Central memory CD8-positive, alpha-beta T cell (primary cell): ENCODE data around the gene PLCG1.
A peak's percentile ranks its signal among the peaks of the same experiment; 100 is the strongest.
"Not testable (repeated sequence)": the region's sequence is repeated elsewhere in the genome, so short reads cannot be mapped to it uniquely, and the experiment has no call there.

Source experiments
- ATAC-seq: fragments of 150-1000 bp; cut with Tn5 transposase; replicated peaks from 2 replicates; pipeline ENCODE4 v1.10.0; 2022; ENCODE audit warnings: mild to moderate bottlenecking, moderate FRiP score, moderate number of reproducible peaks; ENCODE audit not compliant: poor library complexity, severe bottlenecking; ENCODE audit errors: extremely low read depth
- DNase-seq, 2 donors: peaks; one replicate each; pipeline ENCODE4 v3.0.0; 2021; ENCODE audit warnings: low spot score in 2 of 2
- H3K27ac Mint-ChIP-seq: one replicate; pipeline ENCODE4 v1.8.0; 2022; ENCODE audit warnings: low read depth, mild to moderate bottlenecking, moderate library complexity, mixed read lengths
- H3K27me3 Mint-ChIP-seq: one replicate; pipeline ENCODE4 v1.8.0; 2022; ENCODE audit warnings: mixed read lengths
- H3K36me3 Mint-ChIP-seq: one replicate; pipeline ENCODE4 v1.8.0; 2022; ENCODE audit warnings: mild to moderate bottlenecking, moderate library complexity, mixed read lengths; ENCODE audit not compliant: insufficient read depth
- H3K4me1 Mint-ChIP-seq: one replicate; pipeline ENCODE4 v1.8.0; 2022; ENCODE audit warnings: mixed read lengths
- H3K4me3 Mint-ChIP-seq: one replicate; pipeline ENCODE4 v1.8.0; 2022; ENCODE audit warnings: mild to moderate bottlenecking, moderate library complexity, mixed read lengths
- H3K9me3 Mint-ChIP-seq: one replicate; pipeline ENCODE4 v1.8.0; 2022; ENCODE audit warnings: mixed read lengths

The PLCG1 gene

DNA sequence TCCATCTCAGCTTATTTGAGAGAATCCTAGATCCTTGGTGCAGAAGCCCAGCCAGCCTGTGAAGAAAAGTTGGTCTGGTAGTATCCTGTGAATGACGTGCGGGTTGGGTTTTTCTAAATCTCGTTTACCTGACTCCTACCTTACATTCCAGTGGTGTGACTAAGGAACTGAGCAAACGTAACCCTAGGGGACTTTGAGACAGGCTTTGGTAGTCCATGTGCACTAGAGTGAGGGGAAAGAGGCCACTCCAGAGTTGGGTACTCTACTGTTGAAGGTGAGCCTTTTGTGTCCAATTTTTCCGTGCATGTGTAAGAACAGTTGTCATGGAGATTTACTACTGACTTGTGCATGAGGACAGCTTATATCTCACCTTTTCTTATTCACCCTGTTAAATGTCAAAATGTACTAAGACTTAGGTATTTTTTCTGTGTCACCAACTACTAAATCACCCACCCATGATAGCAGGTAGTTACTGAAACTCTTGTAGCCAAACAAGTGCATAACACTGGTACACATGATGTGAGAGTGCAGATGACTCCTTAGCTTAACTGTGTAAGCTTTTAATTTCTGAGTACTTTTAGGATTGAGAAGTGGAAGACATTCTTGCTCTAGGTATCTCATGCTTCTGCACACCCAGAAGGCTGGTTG is 26.3 kb upstream of the PLCG1 start:
- Mint-ChIP-seq H3K27ac (no peak overlapping the region), H3K4me3 (no peak overlapping the region), H3K9me3 (no peaks in the 10 kb centered on the region), H3K27me3 (no peaks in the 10 kb centered on the region), H3K4me1 (no peaks in the 10 kb centered on the region), H3K36me3 (peaks cover 46% of the 10 kb centered on the region)
- ATAC-seq, result no peak
- DNase-seq, result no peak

DNA sequence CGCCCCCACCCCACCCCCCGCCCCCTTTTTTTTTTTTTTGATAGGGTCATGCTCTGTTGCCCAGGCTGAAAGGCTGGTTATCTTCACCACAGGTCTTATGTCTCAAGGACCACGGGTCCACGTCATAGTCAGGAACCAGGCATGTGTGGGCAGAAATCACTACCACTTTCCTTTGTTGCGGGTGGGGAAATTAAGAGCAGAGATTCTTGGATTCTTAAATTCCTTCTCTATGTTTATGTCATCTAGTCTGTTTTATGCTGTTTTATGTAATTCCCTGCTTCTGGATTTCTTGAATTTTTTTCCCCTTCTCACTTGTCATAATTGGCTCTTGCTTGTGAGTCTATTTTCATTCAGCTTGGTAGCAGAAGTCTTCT is 25.8 kb upstream of the PLCG1 start:
- H3K4me1 Mint-ChIP-seq, result no peaks in the 10 kb centered on the region
- ATAC-seq, result no peak
- no peak for DNase-seq

DNA sequence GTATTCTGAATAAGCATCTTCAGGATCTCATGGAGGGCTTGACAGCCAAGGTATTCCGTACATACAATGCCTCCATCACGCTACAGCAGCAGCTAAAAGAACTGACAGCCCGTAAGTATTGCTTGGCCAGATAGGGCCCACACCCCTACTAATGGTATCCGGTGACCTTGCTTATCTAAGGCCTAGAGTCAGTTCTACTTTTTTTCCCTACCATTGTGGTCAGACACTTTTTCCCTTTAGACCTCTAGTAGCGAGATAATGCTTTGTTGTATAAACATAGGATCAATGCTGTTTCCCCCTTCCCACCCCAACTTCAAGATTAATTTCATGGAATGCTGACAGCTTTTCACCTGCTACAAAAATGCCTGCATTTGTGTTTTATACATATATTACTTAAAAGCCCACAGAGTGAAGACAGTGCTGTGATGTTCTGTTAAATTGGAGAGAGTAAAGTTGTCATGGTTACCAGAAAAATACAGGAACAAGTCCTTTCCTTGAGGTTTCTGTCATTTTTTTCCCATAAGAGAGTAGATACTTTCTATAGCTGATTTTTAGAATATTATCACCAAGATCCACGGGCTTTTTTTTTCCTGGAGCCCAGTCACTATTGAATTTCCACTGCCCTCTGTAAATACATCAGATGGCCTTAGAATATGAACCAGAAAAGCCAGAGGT is 20.9 kb upstream of the PLCG1 start:
- no peak for ATAC-seq

More for the DNA sequence above, 25.8 kb upstream of the PLCG1 start:
- peaks cover 51% of the 10 kb centered on the region for H3K36me3 Mint-ChIP-seq
- no peak overlapping the region for H3K27ac Mint-ChIP-seq
- no peak overlapping the region for H3K4me3 Mint-ChIP-seq
- no peaks in the 10 kb centered on the region for H3K27me3 Mint-ChIP-seq
- H3K9me3 Mint-ChIP-seq, result no peaks in the 10 kb centered on the region

DNA sequence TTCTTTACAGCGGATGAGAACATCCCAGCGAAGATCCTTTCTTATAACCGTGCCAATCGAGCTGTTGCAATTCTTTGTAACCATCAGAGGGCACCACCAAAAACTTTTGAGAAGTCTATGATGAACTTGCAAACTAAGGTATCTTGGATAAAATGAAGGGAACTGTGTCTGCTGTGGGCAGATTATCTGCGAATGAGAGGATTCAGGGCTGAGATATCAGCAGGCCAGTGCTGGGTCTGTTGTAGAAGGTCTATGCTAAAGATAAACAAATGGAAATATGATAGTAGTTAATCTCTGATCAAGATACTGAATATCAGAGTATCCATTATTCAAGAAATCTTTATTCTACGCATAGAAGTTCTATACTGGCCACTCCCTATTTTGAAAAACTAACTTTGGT is 19.2 kb upstream of the PLCG1 start:
- not testable (repeated sequence) for H3K27me3 Mint-ChIP-seq, H3K4me3 Mint-ChIP-seq, ATAC-seq, H3K4me1 Mint-ChIP-seq, H3K9me3 Mint-ChIP-seq, H3K27ac Mint-ChIP-seq, DNase-seq
- H3K36me3 Mint-ChIP-seq, result peaks cover 78% of the 10 kb centered on the region

More for the DNA sequence above, 20.9 kb upstream of the PLCG1 start:
- no peaks in the 10 kb centered on the region for H3K4me1 Mint-ChIP-seq
- peaks cover 72% of the 10 kb centered on the region for H3K36me3 Mint-ChIP-seq
- no peaks in the 10 kb centered on the region for H3K27me3 Mint-ChIP-seq
- no peaks in the 10 kb centered on the region for H3K9me3 Mint-ChIP-seq
- no peak overlapping the region for H3K4me3 Mint-ChIP-seq
- DNase-seq, result no peak
- no peak overlapping the region for H3K27ac Mint-ChIP-seq

DNA sequence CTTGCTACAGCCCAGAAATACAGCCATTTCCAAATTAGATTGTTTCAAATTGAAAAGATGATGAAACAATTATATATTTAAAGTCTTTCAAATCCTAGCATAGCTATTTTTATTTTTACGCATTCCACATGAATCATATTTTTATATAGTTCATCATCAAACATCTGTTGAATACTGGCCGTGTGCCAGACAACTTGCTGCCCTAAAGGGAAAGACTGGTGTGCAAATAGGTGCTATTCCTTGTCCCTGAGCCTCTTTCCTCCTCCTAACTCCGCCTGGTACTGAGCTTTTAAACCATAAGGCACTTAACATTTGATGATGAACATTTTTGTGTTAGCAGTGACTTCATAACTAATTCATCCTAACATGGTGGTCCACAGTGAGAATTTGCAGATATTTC is 18.7 kb upstream of the PLCG1 start:
- no peaks in the 10 kb centered on the region for H3K27me3 Mint-ChIP-seq
- H3K27ac Mint-ChIP-seq, result no peak overlapping the region
- no peak for DNase-seq
- H3K4me3 Mint-ChIP-seq, result no peak overlapping the region
- ATAC-seq, result no peak
- no peaks in the 10 kb centered on the region for H3K4me1 Mint-ChIP-seq
- no peaks in the 10 kb centered on the region for H3K9me3 Mint-ChIP-seq
- peaks cover 76% of the 10 kb centered on the region for H3K36me3 Mint-ChIP-seq

DNA sequence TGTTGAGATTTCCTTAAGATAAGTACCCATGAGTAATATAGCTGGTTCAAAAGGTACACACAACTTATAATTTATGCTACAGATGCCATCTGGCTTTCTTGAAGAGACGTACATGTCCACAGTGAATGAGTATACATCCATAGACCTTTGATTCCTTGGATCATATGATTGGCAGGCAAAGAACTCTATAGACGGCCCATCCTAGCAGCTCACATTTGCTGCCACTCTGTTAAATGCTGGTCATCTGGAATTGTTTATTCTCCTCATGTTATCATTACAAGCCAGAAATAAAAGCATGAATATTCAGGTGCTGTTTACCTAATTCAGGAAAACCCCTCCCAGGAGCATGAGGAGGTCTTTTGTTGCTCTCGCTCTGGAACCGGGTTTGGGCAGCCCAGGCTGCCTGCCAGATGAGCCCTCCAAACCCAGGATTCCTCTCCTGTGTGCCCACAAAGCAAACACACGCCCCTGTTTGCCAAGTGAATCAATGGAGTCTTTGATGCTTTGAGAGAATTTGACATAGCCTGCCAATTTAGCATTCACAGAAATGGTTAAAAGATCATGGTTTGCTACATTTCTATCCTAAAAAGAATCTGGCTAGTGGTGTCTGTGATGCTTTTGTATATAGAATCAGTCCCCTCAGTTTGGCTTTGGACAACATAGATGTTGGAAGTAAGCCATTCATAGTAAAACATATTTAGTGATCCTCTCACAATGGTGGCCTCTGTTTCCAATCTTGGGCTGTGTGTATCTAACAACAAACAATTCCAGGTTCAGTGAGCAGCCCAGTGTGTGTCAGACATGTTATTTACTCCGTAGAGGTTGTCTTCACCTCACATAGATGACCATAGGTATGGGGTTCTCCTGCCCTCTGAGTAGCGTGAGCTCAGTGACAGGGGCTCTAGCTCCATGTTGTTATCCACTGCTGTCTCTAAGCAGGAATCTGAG is 17.5 kb upstream of the PLCG1 start:
- H3K4me3 Mint-ChIP-seq, result no peak overlapping the region
- H3K4me1 Mint-ChIP-seq, result no peaks in the 10 kb centered on the region
- DNase-seq, result no peak
- H3K36me3 Mint-ChIP-seq, result peaks cover 75% of the 10 kb centered on the region
- no peak for ATAC-seq
- no peak overlapping the region for H3K27ac Mint-ChIP-seq
- no peaks in the 10 kb centered on the region for H3K9me3 Mint-ChIP-seq
- H3K27me3 Mint-ChIP-seq, result no peaks in the 10 kb centered on the region

DNA sequence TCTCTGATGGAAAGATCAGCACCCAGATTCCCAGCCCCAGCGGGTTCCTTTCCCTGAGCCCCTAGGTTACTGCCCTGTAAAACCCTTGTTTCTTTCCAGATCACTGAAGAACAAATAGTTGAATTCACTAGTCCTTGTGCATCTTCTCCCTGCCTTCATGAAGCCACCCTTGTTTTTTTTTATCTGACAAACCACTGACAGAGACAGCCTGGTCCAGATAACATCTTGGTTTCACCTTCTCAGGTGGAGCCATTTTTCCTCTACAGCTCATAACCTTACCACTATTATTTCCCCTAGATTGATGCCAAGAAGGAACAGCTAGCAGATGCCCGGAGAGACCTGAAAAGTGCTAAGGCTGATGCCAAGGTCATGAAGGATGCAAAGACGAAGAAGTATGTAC is 15.9 kb upstream of the PLCG1 start:
- H3K9me3 Mint-ChIP-seq, result no peaks in the 10 kb centered on the region
- DNase-seq, result no peak
- H3K27ac Mint-ChIP-seq, result no peak overlapping the region
- H3K36me3 Mint-ChIP-seq, result peaks cover 63% of the 10 kb centered on the region
- H3K27me3 Mint-ChIP-seq, result no peaks in the 10 kb centered on the region
- no peak for ATAC-seq
- H3K4me1 Mint-ChIP-seq, result no peaks in the 10 kb centered on the region
- no peak overlapping the region for H3K4me3 Mint-ChIP-seq

- DNase-seq, result no peak
- no peak for ATAC-seq
- Mint-ChIP-seq H3K9me3 (no peaks in the 10 kb centered on the region), H3K4me3 (no peak overlapping the region), H3K4me1 (no peaks in the 10 kb centered on the region), H3K36me3 (peaks cover 45% of the 10 kb centered on the region), H3K27me3 (no peaks in the 10 kb centered on the region), H3K27ac (no peak overlapping the region)
Observed at GRCh38 chr20:41123631-41124030, 13.7 kb upstream of the PLCG1 start.

DNA sequence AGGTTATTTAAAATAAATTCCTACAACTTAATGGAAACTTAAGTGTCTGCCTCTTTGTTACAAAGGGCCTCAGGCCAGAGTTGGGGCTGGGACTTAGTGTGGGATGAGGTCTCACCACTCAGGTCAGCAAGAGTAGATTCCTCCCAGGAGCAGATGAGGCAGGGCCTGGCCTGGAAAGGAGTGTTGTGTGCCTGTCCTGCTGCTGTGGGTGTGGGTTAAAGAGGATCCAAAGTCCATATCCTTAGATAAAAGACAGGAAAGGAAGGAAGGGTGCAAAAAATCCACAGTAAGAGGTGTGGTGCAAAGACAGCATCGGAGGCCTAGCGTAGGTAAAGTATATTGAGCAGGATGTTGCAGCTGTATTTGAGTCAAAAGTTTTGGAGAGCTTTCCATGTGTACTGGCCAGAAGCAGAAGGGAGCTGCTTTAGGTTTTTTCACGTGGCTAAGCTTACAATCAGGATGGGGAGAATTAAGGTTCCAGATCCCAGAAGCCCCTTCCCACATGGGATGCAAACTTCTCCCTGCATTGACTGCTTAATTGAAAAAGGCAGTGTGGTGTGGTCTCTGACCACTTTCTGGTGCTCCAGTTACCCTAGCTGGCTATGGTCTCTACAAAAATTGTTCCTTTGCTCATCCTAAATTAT is 12.8 kb upstream of the PLCG1 start:
- Mint-ChIP-seq H3K27me3 (no peaks in the 10 kb centered on the region), H3K4me3 (no peak overlapping the region), H3K36me3 (peaks cover 42% of the 10 kb centered on the region), H3K9me3 (no peaks in the 10 kb centered on the region), H3K4me1 (no peaks in the 10 kb centered on the region), H3K27ac (peak overlapping the region; percentile 15)
- DNase-seq (no peak), ATAC-seq (no peak)

DNA sequence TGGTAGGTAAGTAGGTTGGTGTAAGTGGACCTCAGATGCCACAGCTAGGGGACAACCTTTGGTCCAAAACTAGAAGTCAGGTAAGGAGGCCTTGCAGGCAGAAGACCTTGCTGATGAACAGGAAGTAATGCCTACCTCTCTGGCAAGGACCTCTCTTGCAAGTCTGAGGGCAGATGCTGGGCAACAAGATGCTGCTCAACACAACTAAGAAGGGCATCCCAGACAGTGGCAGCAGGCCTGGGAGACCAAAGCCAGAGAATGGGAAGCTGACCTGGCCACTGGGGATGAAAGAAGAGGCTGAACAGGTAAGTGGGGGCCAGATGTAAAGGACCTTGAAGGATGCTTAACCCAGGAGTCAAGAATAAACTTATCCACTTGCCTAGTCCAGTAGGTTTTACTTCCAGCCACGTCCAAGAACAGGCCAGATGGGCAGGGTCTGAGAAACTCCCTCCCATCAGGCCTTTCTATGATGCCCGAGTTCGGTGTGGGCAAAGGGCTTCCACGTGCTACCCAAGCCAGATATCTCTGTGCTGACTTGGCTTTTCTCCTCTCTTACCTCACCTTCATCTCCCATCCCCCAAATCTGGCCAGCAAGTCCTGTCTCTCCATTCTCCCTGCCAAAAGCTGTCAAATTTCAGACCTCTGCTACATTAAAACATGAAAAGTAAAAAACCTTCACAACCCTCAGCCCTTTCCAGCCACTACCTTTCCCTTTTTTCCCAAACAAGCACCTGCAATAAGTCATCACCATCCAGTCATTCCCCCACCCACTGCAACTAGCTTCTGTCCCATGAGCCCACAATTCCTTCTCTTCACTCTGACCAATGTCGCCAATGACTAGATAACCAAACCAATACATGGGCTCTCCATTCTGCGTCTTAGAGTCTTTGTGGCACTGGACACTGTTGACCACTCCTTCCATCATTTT is 11.5 kb upstream of the PLCG1 start:
- no peaks in the 10 kb centered on the region for H3K27me3 Mint-ChIP-seq
- DNase-seq (no peak), ATAC-seq (no peak)
- no peaks in the 10 kb centered on the region for H3K4me1 Mint-ChIP-seq
- no peak overlapping the region for H3K27ac Mint-ChIP-seq
- H3K4me3 Mint-ChIP-seq, result no peak overlapping the region
- peaks cover 32% of the 10 kb centered on the region for H3K36me3 Mint-ChIP-seq
- no peaks in the 10 kb centered on the region for H3K9me3 Mint-ChIP-seq

DNA sequence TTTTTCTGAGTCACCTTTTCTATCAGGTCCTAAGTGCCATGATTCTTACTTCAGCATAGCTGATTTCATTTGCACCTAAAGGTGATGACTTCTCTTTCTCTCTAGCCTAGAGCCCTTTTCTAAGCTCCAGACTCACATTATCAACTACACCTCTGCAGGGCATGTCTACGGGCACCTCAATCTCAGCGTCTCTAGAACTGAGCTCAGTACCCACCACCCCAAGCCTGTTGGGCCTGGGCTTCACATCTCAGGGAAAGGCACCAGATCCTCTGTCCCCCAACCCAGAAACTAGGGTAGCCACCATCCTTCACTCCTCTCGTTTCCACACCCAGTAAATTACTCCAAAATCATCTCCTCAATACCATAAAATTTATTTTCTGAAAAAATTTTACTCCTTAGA is 10.6 kb upstream of the PLCG1 start:
- no peak for ATAC-seq
- H3K36me3 Mint-ChIP-seq, result peaks cover 26% of the 10 kb centered on the region
- DNase-seq, result no peak
- no peaks in the 10 kb centered on the region for H3K4me1 Mint-ChIP-seq
- no peak overlapping the region for H3K27ac Mint-ChIP-seq
- no peaks in the 10 kb centered on the region for H3K9me3 Mint-ChIP-seq
- H3K4me3 Mint-ChIP-seq, result no peak overlapping the region
- H3K27me3 Mint-ChIP-seq, result no peaks in the 10 kb centered on the region

DNA sequence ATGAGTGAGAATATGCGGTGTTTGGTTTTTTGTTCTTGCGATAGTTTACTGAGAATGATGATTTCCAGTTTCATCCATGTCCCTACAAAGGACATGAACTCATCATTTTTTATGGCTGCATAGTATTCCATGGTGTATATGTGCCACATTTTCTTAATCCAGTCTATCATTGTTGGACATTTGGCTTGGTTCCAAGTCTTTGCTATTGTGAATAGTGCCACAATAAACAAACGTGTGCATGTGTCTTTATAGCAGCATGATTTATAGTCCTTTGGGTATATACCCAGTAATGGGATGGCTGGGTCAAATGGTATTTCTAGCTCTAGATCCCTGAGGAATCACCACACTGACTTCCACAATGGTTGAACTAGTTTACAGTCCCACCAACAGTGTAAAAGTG is 9.0 kb upstream of the PLCG1 start:
- H3K9me3 Mint-ChIP-seq, ATAC-seq, H3K27ac Mint-ChIP-seq, H3K4me1 Mint-ChIP-seq, DNase-seq, H3K4me3 Mint-ChIP-seq, H3K27me3 Mint-ChIP-seq: not testable (repeated sequence)
- H3K36me3 Mint-ChIP-seq, result peaks cover 11% of the 10 kb centered on the region
